NK-92 (cell line): ENCODE data around the gene SH3BP4.

Experiments used
- DNase-seq: peaks from one replicate; lab custom pipeline; 2025; ENCODE audit not compliant: unreplicated experiment; lab: John Stamatoyannopoulos, UW

SH3BP4 gene

DNA sequence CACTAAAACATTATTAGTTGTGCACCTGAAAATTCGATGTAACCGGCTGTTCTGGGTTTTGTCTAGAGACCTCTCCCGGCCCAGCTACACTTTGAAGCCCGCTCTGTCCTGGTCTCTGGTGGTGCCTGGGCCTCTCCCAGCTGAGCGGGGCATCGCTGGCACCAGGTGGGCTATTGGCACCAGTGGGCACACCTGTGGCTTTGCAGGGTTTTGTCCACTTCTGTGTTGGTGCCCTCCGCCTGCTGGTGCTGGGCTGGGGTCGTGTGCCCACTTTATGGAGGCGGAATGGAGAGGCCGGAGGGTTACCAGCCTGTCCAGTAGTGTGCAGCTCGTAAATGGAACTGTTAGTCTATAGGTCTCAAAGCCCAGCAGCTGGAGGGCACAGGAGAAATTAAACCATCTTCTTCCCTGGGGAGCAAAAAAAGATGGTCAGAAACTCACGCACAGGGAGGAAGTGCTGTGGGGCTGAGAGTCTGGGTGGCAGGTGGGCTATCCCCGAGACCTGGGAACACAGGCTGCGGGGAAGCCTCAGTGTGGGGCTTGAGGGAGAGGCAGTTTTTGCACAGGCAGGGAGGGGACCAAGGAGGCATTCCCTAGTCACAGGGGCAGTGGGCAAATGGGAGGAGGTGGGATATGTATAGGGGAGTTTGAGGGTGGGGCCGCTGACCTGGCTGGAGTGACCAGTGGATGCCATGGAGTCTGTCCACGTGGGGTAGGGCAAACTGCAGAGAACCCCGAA lies 30.4 kb downstream of the SH3BP4 start:
- DNase-seq, result no peak

DNA sequence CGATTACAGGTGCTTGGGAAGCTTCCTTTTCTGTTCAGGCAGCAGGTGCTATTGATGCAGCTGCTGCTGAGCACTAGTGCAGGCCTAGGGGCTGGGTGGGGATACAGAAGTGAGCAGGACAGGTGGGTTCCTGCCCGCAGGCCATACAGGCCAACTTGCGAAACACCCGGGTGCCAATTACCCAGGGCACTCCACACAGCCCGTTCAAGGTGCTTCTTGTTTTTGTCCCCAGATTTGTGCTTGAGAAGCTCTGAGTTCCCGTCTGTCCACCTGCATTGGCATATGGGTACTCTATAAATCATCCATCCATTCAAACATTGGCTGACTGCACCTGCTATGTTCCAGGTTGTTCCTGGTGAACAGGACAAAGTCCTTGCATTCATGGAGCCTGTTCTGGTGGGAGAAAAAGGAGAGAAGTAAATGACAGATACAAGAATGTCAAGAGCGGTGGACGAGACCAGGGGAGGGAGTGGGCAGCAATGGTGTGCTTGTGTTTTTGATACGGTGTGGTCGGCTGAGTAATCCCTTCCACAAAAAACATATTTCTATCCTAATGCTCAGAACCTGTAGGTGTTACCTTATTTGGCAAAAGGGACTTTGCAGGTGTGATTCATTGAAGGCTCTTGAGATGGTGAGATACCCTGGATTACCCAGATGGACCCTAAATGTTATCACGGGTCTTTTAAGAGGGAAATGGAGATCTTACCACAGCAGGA lies 31.4 kb downstream of the SH3BP4 start:
- DNase-seq, result no peak

- no peak for DNase-seq
These were observed 33.9 kb downstream of the SH3BP4 start for GRCh38 chr2:234985608-234986245.

DNA sequence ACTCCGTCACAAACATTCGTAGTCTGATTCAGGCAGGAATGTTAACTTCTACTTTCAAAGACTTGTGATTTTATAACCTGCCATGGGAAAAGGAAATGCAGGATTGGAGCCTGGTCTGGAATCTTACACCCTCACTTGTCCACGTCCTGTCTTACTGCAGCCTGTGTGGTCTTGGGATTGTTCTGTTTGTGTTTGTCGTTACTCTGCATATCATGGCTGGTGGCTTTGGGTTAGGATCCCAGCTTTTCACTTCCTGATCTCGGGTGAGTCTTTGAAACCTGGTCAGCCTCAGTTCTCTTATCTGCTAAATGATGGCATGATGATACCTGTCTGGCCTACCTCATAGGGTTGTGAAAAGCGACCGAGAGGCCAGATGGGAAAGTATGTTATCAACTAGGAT lies 34.6 kb downstream of the SH3BP4 start:
- DNase-seq, result no peak

GRCh38 chr2:234986876-234987720 lies 35.3 kb downstream of the SH3BP4 start:
- DNase-seq, result no peak

DNA sequence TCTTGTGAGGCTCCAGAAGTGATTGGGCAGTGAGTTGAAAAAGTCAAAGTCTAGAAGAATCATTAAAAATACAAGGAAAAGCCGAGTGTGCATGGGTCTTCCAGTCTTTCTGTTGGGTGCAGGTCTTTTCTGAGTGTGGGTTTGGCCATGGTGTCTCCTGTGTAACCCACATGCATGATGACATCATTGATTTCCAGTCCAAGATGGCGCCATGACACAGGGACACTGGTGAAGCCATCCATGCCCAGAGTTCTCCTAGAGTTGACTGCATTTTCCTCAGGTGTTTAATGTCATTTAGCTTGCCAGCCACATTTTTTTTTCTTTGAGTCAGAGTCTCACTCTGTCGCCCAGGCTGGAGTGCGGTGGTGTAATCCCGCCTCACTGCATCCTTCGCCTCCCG lies 35.9 kb downstream of the SH3BP4 start:
- DNase-seq, result no peak

- DNase-seq, result no peak
These were observed 36.7 kb downstream of the SH3BP4 start for GRCh38 chr2:234988491-234988890.

DNA sequence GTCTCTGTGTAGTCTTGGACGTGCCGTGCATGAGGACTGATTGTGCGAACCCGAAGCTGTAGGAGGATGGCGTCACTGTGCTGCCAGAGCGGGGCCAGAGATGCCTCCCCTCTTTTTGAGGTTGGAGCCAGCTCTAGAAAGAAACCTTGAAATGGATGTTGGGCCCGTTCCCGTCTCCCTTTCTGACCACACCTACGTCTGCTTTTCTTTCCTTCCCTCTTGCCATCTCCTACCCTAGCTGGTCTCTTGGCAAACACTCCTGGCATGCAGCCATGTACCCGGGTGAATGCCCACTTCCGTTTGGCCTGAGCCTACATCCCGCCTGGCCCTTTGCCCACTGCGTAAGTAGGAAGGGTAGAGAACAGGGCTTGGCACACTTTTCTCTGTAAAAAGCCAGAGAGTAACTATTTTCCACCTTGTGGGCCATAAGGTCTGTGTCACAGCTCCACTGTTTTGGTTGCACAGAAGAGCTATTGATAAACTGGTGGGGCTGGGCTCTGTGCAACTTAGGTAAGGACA lies 37.4 kb downstream of the SH3BP4 start:
- DNase-seq, result no peak

DNA sequence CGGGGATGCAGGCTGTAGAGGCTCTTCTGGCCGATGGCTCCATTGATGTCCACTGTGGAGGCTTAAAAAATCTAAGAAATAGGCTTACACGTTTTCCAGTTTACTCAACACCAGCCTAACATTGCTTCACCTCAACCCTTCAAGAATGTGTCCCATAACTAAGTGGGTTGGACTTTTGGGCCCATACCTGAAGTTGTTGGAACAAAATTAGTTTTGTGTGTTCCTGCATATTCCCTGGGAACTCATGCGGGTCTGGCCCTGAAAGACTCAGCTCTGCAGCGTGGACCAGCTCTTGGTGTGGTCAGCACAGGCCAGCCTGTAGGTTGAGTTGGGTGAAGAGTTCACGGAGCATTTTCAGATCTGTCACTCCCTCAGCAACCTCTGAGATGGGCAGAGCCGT lies 38.5 kb downstream of the SH3BP4 start:
- no peak for DNase-seq

DNA sequence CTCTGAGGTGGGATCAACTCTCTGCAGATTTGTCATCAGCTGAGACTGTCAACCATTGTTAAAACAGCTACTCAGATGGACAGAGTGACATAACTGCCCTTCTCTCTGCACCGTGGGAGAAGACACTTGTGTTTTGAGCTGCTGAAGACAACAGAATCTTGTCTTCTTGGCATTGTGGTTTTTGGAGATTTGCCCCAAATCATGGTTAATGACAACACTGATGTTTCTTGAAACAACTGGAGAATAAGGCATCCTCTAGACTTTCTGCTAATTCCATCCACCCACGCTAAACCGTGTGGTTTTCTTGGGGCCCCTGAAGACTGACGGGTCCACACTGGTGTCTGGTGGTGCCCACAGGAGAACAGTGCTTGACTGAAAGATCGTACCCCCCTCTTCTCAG lies 39.5 kb downstream of the SH3BP4 start:
- DNase-seq, result no peak

GRCh38 chr2:234991793-234992192 lies 40.0 kb downstream of the SH3BP4 start:
- DNase-seq, result no peak

- DNase-seq, result no peak
These were observed 40.4 kb downstream of the SH3BP4 start for GRCh38 chr2:234992196-234992595.

GRCh38 chr2:234992624-234993349 lies 41.0 kb downstream of the SH3BP4 start:
- DNase-seq, result no peak

DNA sequence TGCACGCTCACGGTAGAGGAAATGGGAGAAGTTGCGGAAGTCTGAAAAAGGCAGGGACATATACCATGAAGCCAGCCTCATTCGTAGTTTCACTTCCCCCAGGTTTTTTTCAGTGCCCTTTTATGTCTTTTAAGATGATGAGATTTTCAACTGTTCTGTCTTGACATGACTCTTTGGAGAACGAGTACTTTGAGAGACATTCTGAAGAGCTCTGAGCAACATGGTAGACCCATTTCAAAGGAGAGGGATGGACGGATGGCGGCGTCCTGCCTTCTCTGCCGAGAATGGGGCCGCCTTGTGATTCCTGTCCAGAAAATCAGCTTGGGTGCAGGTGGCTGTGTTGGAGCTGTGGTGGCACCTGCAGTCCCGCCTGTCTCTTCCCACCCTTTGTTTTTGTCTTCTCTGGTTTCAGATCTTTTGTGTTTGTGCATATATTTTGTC lies 41.7 kb downstream of the SH3BP4 start:
- DNase-seq, result no peak

DNA sequence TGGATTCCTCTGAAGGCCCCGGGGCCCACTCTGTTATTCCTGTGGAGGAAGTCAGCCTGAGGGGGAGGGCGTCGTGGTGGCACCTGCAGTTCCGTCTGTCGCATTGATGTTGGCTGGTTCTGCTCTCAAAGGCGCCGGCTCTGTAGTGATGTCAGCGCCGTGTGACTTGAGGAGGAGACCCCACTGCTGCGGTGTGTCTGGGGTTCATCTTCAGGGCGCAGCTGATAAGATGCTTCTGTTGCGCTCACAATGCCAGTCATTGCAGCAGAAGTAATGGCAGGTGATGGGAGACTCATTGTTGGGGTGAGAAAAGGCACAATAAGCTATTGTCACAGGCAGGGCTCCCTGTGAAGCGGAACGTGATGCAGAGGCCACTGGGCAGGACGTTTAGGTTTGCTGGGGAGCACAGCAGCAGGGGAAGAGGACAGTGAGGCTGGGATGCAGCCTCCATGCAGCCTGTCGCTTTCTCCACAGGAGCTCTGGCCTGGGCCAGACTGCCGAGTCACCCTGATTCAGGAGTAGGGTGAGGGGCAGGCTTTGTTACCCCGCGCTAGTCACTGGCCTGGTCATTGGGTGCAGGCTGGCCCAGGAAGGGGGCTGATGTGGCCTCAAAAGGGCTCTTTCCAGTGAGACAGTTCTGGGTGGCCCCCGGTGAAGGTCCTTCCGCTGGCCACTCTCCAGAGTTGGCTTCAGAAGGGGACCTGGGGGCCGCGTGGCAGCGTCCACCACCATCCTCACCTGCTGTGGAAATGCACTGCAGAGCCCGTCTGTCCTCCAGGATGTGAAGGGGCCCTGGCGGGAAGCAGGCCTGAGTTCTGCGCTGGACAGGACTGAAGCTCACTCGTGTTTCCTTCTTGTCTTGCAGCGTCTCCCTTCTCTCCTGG lies 42.9 kb downstream of the SH3BP4 start:
- DNase-seq, result no peak

GRCh38 chr2:234995332-234996068 lies 43.7 kb downstream of the SH3BP4 start:
- no peak for DNase-seq

DNA sequence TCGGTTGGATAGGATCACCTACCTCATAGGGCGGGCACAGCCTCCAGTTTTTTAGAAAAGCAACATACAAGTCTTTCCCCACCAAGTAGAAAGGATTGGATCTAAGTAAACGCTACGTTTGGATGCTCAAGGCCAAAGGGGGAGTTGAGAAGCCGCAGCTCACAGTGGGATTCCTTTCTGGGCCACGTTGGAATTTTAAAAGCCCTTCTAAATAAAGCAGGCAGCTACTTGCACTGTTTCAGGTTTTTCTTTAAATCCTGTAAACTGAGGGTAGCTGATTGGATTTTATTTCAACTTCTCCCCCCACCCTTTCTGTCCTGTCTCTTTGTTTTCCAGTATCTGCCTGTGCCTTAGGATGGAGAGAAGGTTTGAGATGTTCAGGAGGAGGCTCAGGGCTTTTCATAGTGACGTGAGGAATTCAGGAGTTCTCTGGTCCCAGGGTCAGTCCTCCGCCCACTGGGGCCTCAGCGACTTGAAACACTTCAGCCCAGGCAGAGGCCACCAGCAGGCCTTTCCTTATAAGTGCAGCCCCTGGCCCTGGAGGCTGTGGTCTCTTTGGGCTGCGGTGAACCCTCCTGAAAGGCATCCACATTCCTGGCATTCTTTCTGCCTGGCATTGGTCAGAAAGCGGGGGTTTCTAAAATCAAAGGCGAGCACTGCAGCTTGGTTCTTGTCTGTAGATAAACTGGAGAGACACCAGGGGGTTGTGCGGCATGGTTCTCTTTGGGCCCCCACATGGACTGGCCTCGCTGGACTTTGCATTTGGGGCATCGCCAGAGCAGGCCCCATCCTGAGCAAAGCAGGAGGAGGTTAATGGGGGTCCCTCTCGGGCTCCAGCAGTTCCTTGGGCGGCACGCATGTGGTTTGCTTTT lies 44.5 kb downstream of the SH3BP4 start:
- DNase-seq, result no peak

- no peak for DNase-seq
These were observed 45.1 kb downstream of the SH3BP4 start for GRCh38 chr2:234996941-234997270.
